ENCODE results near the gene FOXO3.
"Not testable (repeated sequence)": the region's sequence is repeated elsewhere in the genome, so short reads cannot be mapped to it uniquely, and the experiment has no call there.

The FOXO3 gene

DNA sequence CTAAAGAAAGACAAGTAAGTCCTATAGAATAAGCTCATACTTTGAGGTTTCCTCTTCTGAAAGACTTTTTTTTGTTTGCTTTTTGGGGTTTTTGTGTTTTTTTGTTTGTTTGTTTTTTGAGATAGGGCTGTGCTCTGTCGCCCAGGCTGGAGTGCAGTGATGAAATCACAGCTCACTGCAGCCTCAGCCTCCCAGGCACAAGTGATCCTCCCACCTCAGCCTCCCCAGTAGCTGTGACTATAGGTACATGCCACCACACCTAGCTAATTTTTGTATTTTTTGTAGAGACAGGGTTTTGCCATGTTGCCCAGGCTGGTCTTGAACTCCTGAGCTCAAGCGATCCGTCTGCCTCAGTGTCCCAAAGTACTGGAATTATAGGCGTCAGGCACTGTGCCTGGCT, 98.1 kb downstream of the FOXO3 start:
- H3K4me2 ChIP-seq (ENCODE audit: low read length); H3K4me3 ChIP-seq (ENCODE audit: low read length); H3K9ac ChIP-seq (ENCODE audit: low read depth, low read length); H3K9me3 ChIP-seq (replicated peaks; ENCODE audit: low read length); H3K27me3 ChIP-seq (ENCODE audit: control insufficient read depth, insufficient read depth, low read length); H3K36me3 ChIP-seq (ENCODE audit: insufficient read depth, low read length): not testable (repeated sequence)
- peaks cover 80% of the 10 kb centered on the region for H3K4me1 ChIP-seq (ENCODE audit: control insufficient read depth, insufficient read depth, low read length)

DNA sequence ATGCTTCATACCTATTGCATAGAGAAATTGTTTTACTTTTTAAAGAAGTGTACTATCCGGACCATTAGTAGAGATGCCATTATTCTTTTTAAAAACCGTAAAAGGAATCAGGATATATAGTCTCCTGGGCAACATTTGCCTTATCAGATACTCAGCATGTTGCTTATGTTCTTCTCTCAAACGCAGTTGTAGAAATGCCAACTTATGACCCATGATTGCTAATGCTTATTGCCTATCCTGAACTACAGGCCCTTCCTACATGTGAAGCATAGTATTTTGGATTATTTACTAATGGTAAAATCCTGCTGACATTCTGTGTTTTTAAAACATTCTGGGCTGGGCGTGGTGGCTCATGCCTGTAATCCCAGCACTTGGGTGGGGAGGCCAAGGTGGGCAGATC, 99.5 kb downstream of the FOXO3 start:
- no peak overlapping the region for H3K4me3 ChIP-seq (ENCODE audit: low read length)
- H3K4me1 ChIP-seq (ENCODE audit: control insufficient read depth, insufficient read depth, low read length) = peaks cover 67% of the 10 kb centered on the region
- no peak overlapping the region for H3K9ac ChIP-seq (ENCODE audit: low read depth, low read length)
- H3K27me3 ChIP-seq (ENCODE audit: control insufficient read depth, insufficient read depth, low read length) = no peaks in the 10 kb centered on the region
- H3K4me2 ChIP-seq (ENCODE audit: low read length) = no peak overlapping the region
- H3K36me3 ChIP-seq (ENCODE audit: insufficient read depth, low read length) = peaks cover 14% of the 10 kb centered on the region
- H3K9me3 ChIP-seq (replicated peaks; ENCODE audit: low read length) = no peaks in the 10 kb centered on the region

DNA sequence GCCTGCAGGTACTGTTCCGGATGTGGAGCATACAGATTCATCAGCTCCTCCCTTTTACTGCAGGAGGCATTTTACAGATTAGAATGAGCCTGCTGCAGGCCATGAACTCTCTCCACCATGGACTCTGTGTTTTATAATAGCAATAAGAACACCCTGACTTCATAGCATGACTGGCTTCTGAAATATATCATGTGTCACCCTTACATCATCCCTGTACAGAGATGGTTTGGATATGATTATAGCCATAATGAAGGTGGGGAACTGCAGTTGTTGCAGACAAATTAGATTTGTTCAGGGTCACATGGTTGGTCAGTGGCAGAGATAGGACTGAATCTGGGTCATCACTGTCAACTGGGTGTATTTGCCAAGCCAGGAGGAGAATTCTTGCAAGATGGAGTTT, 100.7 kb downstream of the FOXO3 start:
- H3K9ac ChIP-seq (ENCODE audit: low read depth, low read length) = no peak overlapping the region
- no peaks in the 10 kb centered on the region for H3K9me3 ChIP-seq (replicated peaks; ENCODE audit: low read length)
- H3K4me2 ChIP-seq (ENCODE audit: low read length) = peak overlapping the region; percentile 13
- H3K36me3 ChIP-seq (ENCODE audit: insufficient read depth, low read length) = peaks cover 23% of the 10 kb centered on the region
- H3K4me3 ChIP-seq (ENCODE audit: low read length) = no peak overlapping the region
- no peaks in the 10 kb centered on the region for H3K27me3 ChIP-seq (ENCODE audit: control insufficient read depth, insufficient read depth, low read length)
- peaks cover 55% of the 10 kb centered on the region for H3K4me1 ChIP-seq (ENCODE audit: control insufficient read depth, insufficient read depth, low read length)

DNA sequence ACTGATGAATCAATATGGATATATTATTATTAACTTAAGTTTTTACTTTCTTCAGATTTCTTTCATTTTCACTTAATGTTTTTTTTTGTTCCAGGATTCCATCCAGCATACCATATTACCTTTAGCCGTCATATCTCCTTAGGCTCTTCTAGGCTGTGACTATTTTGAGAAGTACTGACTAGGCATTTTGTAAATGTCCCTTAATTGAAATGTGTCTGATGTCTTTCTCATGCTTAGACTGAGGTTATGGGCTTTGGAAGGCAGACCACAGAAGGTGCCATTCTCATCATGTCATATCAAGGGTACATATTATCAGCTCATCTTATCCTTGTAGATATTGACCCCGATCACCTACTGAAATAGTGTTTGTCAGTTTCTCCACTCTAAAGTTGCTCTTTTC, 101.3 kb downstream of the FOXO3 start:
- Histone ChIP-seq H3K4me1 (ENCODE audit: control insufficient read depth, insufficient read depth, low read length) (peaks cover 49% of the 10 kb centered on the region), H3K9me3 (replicated peaks; ENCODE audit: low read length) (no peaks in the 10 kb centered on the region), H3K4me2 (ENCODE audit: low read length) (peak overlapping the region; percentile 13), H3K9ac (ENCODE audit: low read depth, low read length) (no peak overlapping the region), H3K4me3 (ENCODE audit: low read length) (no peak overlapping the region), H3K36me3 (ENCODE audit: insufficient read depth, low read length) (peaks cover 28% of the 10 kb centered on the region), H3K27me3 (ENCODE audit: control insufficient read depth, insufficient read depth, low read length) (no peaks in the 10 kb centered on the region)

DNA sequence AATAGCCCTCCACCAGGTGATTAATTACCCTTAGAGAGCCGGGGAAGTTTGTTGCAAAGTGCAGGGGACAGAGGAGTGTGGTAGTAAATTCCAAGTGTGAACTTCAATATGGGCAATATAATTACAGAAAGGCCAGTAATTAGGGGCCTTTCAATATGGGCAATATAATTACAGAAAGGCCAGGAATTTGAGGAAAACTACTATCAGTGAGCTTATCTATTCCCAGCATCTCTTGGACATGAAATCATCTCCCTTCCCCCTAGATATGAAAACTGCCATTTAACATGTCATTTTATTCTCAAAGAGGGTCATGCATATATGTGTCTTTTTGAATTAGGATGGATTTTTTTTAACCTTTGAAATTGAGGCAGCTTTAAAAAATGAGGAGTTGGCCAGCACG, 102.0 kb downstream of the FOXO3 start:
- peaks cover 45% of the 10 kb centered on the region for H3K4me1 ChIP-seq (ENCODE audit: control insufficient read depth, insufficient read depth, low read length)
- H3K27me3 ChIP-seq (ENCODE audit: control insufficient read depth, insufficient read depth, low read length) = no peaks in the 10 kb centered on the region
- H3K4me3 ChIP-seq (ENCODE audit: low read length) = no peak overlapping the region
- H3K36me3 ChIP-seq (ENCODE audit: insufficient read depth, low read length) = peaks cover 33% of the 10 kb centered on the region
- no peak overlapping the region for H3K4me2 ChIP-seq (ENCODE audit: low read length)
- no peaks in the 10 kb centered on the region for H3K9me3 ChIP-seq (replicated peaks; ENCODE audit: low read length)
- H3K9ac ChIP-seq (ENCODE audit: low read depth, low read length) = no peak overlapping the region

DNA sequence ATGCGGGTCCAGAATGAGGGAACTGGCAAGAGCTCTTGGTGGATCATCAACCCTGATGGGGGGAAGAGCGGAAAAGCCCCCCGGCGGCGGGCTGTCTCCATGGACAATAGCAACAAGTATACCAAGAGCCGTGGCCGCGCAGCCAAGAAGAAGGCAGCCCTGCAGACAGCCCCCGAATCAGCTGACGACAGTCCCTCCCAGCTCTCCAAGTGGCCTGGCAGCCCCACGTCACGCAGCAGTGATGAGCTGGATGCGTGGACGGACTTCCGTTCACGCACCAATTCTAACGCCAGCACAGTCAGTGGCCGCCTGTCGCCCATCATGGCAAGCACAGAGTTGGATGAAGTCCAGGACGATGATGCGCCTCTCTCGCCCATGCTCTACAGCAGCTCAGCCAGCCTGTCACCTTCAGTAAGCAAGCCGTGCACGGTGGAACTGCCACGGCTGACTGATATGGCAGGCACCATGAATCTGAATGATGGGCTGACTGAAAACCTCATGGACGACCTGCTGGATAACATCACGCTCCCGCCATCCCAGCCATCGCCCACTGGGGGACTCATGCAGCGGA, 102.9 kb downstream of the FOXO3 start:
- not testable (repeated sequence) for H3K4me3 ChIP-seq (ENCODE audit: low read length); H3K9me3 ChIP-seq (replicated peaks; ENCODE audit: low read length); H3K27me3 ChIP-seq (ENCODE audit: control insufficient read depth, insufficient read depth, low read length); H3K9ac ChIP-seq (ENCODE audit: low read depth, low read length); H3K4me2 ChIP-seq (ENCODE audit: low read length)
- Histone ChIP-seq H3K4me1 (ENCODE audit: control insufficient read depth, insufficient read depth, low read length) (peaks cover 47% of the 10 kb centered on the region), H3K36me3 (ENCODE audit: insufficient read depth, low read length) (peaks cover 35% of the 10 kb centered on the region)

DNA sequence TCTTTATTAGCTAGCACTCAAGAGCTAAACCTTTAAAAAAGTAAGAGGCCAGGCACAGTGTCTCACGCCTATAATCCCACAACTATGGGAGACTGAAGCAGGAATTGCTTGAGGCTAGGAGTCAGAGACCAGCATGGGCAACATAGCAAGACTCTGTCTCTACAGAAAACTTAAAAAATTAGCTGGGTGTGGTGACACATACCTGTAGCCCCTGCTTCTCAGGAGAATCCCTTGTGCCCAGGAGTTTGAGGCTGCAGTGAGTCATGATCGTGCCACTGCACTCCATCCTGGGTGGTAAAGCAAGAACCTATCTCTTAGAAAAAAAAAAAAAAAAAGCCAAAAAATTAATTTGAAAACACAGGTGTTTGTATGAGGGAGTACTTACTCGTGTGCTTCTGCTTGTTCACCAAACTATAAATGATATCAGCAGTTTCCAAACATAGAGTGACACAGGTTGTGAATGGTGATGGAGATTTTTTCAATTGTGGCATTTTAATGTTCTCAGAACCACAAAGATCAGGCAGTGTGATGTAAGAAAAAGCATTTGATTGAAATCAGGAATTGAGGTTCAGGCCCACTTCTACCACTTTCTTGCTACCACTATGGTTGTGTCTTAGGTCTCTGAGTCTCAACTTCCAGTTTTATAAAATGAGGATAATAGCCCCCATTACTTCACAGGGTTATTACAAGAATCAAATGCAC, 104.9 kb downstream of the FOXO3 start:
- Histone ChIP-seq H3K9me3 (replicated peaks; ENCODE audit: low read length) (no peaks in the 10 kb centered on the region), H3K4me2 (ENCODE audit: low read length) (no peak overlapping the region), H3K36me3 (ENCODE audit: insufficient read depth, low read length) (peaks cover 36% of the 10 kb centered on the region), H3K4me1 (ENCODE audit: control insufficient read depth, insufficient read depth, low read length) (peaks cover 37% of the 10 kb centered on the region), H3K9ac (ENCODE audit: low read depth, low read length) (no peak overlapping the region), H3K27me3 (ENCODE audit: control insufficient read depth, insufficient read depth, low read length) (no peaks in the 10 kb centered on the region), H3K4me3 (ENCODE audit: low read length) (no peak overlapping the region)

DNA sequence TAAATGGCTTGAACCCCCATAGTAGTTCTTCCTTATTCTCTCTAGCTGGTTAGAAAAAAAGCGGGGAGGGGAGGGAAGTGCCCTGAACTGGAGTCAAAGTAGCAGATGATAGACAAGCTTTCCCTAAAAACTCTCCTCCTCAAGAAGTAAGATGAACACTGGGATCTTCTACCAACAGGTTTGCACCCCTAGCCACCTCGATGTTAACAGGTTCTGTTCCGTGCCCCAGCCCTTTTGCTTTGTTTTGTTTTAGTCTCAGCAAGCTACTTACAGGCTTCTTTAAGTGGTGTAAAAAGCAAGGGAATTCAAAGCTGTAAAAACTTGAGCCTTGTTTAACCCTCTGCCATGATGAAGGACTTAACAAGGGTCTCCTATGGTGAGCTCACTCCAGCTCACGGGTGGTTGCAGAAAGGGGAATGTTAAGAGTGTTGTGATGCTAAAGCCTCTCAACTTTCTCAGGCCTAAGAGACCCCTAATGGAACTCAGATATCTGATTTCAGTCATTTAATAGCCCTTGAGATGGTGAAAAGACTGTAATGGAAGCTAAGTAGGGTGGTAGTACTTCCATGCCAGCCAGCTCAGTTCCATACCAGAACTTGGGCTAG, 106.0 kb downstream of the FOXO3 start:
- H3K4me2 ChIP-seq (ENCODE audit: low read length) = no peak overlapping the region
- H3K36me3 ChIP-seq (ENCODE audit: insufficient read depth, low read length) = peaks cover 37% of the 10 kb centered on the region
- H3K9me3 ChIP-seq (replicated peaks; ENCODE audit: low read length) = no peaks in the 10 kb centered on the region
- peaks cover 38% of the 10 kb centered on the region for H3K4me1 ChIP-seq (ENCODE audit: control insufficient read depth, insufficient read depth, low read length)
- H3K27me3 ChIP-seq (ENCODE audit: control insufficient read depth, insufficient read depth, low read length) = no peaks in the 10 kb centered on the region
- H3K4me3 ChIP-seq (ENCODE audit: low read length) = no peak overlapping the region
- H3K9ac ChIP-seq (ENCODE audit: low read depth, low read length) = no peak overlapping the region

DNA sequence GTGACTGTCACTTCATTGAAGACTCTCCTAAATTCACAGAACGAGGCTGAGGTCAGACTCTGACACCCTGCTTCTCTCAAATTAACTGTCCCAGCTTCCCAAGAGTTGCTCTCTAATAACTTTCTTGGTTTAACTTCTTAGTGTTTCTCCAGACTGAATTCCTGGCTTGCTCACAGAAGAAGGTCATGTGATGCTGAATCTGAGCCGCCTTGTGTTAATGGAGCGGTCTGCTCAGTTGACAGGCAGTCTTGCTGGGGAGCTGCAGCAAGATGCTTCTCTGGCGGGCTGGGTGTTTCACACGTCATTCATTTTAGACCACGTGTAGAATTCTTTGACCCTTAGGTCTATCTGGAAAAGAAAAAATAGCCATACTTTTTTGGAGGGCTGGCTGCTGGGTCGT, 107.3 kb downstream of the FOXO3 start:
- Histone ChIP-seq H3K4me3 (ENCODE audit: low read length) (no peak overlapping the region), H3K4me2 (ENCODE audit: low read length) (no peak overlapping the region), H3K4me1 (ENCODE audit: control insufficient read depth, insufficient read depth, low read length) (peaks cover 36% of the 10 kb centered on the region), H3K36me3 (ENCODE audit: insufficient read depth, low read length) (peaks cover 43% of the 10 kb centered on the region), H3K27me3 (ENCODE audit: control insufficient read depth, insufficient read depth, low read length) (no peaks in the 10 kb centered on the region), H3K9ac (ENCODE audit: low read depth, low read length) (no peak overlapping the region), H3K9me3 (replicated peaks; ENCODE audit: low read length) (no peaks in the 10 kb centered on the region)

DNA sequence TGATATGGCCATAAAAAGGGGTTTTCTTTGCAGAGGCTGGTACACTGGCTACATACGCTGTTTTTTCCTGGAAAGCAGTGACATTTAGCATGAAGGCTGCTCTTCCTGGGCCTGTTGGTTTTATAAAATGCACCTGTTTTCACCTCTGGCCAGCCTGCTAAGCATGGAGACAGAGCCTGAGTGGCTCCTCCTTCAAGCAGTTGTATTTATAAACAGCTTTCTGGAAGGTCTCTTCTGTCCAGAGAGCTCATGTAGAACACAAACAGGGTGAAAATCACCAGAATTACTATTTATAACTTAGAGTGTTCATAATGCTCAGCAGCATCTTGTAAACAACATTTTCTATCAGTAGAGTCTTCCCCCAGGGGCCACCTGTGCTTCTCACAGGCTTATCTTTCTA, 109.0 kb downstream of the FOXO3 start:
- peaks cover 44% of the 10 kb centered on the region for H3K4me1 ChIP-seq (ENCODE audit: control insufficient read depth, insufficient read depth, low read length)
- no peak overlapping the region for H3K4me3 ChIP-seq (ENCODE audit: low read length)
- H3K9me3 ChIP-seq (replicated peaks; ENCODE audit: low read length) = no peaks in the 10 kb centered on the region
- no peak overlapping the region for H3K4me2 ChIP-seq (ENCODE audit: low read length)
- no peaks in the 10 kb centered on the region for H3K27me3 ChIP-seq (ENCODE audit: control insufficient read depth, insufficient read depth, low read length)
- peaks cover 37% of the 10 kb centered on the region for H3K36me3 ChIP-seq (ENCODE audit: insufficient read depth, low read length)
- no peak overlapping the region for H3K9ac ChIP-seq (ENCODE audit: low read depth, low read length)

DNA sequence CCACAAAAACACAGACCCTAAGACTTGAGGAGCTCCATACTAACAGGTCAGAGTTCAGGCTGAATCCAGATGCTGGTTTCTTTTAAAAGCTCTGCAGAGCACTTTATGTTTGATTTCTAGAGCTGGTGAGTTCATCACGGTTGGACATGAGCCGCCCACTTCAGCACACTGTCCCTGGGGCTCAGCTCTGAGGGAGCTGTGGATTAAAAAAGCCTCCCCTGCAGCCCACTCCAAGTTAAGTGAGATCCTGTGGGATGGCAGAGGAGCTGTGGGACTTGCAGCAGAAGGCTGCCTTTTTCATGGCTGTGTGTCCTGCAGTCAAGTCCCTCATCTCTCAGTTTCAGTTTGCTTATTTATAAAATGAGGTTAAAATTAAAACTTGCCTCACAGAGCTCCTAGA, 110.5 kb downstream of the FOXO3 start:
- no peaks in the 10 kb centered on the region for H3K9me3 ChIP-seq (replicated peaks; ENCODE audit: low read length)
- H3K4me1 ChIP-seq (ENCODE audit: control insufficient read depth, insufficient read depth, low read length) = peaks cover 55% of the 10 kb centered on the region
- no peak overlapping the region for H3K4me3 ChIP-seq (ENCODE audit: low read length)
- H3K27me3 ChIP-seq (ENCODE audit: control insufficient read depth, insufficient read depth, low read length) = no peaks in the 10 kb centered on the region
- H3K36me3 ChIP-seq (ENCODE audit: insufficient read depth, low read length) = peaks cover 22% of the 10 kb centered on the region
- no peak overlapping the region for H3K4me2 ChIP-seq (ENCODE audit: low read length)
- no peak overlapping the region for H3K9ac ChIP-seq (ENCODE audit: low read depth, low read length)

DNA sequence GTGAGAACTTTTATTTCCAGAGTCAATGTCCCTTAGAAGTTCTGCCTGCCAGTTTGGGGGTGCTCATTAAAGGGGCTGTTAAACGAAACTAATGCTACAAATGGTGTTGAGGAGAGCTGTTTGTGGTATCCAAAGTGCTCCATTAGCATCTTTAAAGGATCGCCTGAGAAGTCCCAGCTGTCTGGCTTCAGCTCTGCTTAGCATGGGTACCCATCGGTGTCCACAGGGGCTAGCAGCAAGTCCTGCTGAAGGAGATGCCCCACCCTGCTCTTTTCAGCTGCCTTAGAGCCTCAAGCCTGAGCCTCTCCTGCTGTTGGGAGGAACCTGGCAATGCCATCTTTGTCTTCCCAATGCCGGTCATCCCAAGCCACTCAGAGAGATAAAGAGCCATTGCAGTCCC, 111.1 kb downstream of the FOXO3 start:
- no peaks in the 10 kb centered on the region for H3K9me3 ChIP-seq (replicated peaks; ENCODE audit: low read length)
- H3K4me3 ChIP-seq (ENCODE audit: low read length) = no peak overlapping the region
- H3K9ac ChIP-seq (ENCODE audit: low read depth, low read length) = no peak overlapping the region
- H3K4me1 ChIP-seq (ENCODE audit: control insufficient read depth, insufficient read depth, low read length) = peaks cover 61% of the 10 kb centered on the region
- H3K4me2 ChIP-seq (ENCODE audit: low read length) = no peak overlapping the region
- no peaks in the 10 kb centered on the region for H3K27me3 ChIP-seq (ENCODE audit: control insufficient read depth, insufficient read depth, low read length)
- H3K36me3 ChIP-seq (ENCODE audit: insufficient read depth, low read length) = peaks cover 19% of the 10 kb centered on the region

Data from skeletal muscle satellite cell (primary cell).